IPS-20b (cell line): ENCODE measurements around the gene IL17RE.
"Not testable (repeated sequence)": the region's sequence is repeated elsewhere in the genome, so short reads cannot be mapped to it uniquely, and the experiment has no call there.

Experiments
- H3K27ac ChIP-seq: one replicate; pipeline ENCODE4 v1.5.1; 2013; ENCODE audit warnings: low read length
- H3K27me3 ChIP-seq: 2 replicates; pipeline ENCODE4 v1.6.1; 2013; ENCODE audit warnings: mild to moderate bottlenecking, low read length, inconsistent platforms; ENCODE audit not compliant: insufficient read depth
- H3K36me3 ChIP-seq: 2 replicates; pipeline ENCODE4 v1.6.1; 2013; ENCODE audit warnings: low read depth, mild to moderate bottlenecking, inconsistent platforms, low read length, moderate library complexity; ENCODE audit not compliant: insufficient read depth
- H3K4me1 ChIP-seq: 2 replicates; pipeline ENCODE4 v1.6.1; 2013; ENCODE audit warnings: mild to moderate bottlenecking, control low read depth, inconsistent platforms, low read length, moderate library complexity; ENCODE audit not compliant: insufficient read depth
- H3K4me3 ChIP-seq: 2 replicates; pipeline ENCODE4 v1.5.1; 2013; ENCODE audit warnings: mild to moderate bottlenecking, low read length, inconsistent platforms
- H3K9ac ChIP-seq: 2 replicates; pipeline ENCODE4 v1.6.1; 2013; ENCODE audit warnings: low read depth, mild to moderate bottlenecking, inconsistent platforms, low read length, moderate library complexity
- H3K9me3 ChIP-seq: 2 replicates; pipeline ENCODE4 v1.6.1; 2013; ENCODE audit warnings: mild to moderate bottlenecking, low read depth, low read length, inconsistent platforms; ENCODE audit not compliant: insufficient read depth

The IL17RE gene

DNA sequence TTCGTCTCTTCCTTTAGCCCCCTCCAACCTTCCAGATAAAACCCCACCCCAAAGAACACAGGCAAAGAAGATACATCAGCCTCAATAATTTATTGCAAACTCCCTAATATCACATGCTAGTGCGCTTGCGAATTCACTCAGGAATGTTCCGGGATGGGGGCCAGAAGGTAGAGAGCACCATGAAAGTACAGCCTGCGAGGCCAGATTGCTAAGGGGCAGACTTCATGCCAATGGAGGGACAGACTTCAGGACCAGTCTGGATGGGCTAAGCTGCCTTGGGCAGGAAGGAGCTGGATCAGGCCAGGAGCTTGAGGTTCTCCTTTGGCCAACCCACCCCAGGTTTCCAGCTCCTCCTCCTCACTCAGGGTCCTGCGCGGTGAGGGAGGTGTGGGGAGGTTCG is 36.0 kb upstream of the IL17RE start:
- Histone ChIP-seq H3K4me3 (no peak overlapping the region), H3K4me1 (no peaks in the 10 kb centered on the region; the same call in 1 of the 2 replicates), H3K27ac (no peak overlapping the region), H3K36me3 (no peaks in the 10 kb centered on the region), H3K9me3 (no peaks in the 10 kb centered on the region), H3K27me3 (peaks cover 16% of the 10 kb centered on the region), H3K9ac (no peak overlapping the region)

DNA sequence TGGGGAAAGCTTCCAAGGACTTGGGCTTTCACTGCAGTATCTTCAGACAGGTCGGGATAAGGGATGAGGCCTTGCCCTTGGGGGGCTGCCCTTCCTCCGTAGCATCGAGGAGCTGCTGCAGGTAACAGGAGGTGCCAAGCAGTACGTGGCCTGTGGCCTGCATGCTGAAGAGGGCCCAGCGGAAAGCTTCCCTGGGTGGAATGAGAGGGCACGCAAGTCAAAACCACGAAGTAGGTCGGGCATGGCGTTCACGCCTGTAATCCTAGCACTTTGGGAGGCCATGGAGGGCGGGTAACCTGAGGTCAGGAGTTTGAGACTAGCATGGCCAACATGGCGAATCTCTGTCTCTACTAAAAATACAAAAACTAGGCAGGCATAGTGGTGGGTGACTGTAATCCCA is 35.5 kb upstream of the IL17RE start:
- Histone ChIP-seq H3K27ac (no peak overlapping the region), H3K4me3 (no peak overlapping the region), H3K4me1 (no peaks in the 10 kb centered on the region), H3K27me3 (peaks cover 11% of the 10 kb centered on the region), H3K9ac (no peak overlapping the region), H3K9me3 (no peaks in the 10 kb centered on the region), H3K36me3 (no peaks in the 10 kb centered on the region)

DNA sequence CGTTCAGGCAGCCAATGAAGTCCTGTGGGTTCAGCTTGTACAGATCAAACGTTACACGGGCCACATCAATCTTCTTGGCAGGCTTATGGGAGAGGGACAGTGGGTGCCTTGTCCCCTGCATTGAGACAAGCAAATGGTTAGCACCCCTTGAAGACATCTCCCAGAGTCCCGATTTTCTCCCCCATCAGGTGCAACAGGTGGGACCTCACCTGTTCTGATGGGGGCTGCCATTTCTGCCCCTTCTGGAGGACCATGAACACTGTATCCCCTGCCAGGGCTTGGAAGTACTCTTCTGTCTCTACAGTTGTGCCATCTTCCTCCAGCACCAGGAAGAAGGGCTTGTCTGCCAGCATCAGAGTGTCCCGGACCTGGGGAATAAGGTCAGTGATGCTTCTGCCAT is 32.7 kb upstream of the IL17RE start:
- Histone ChIP-seq H3K27ac (no peak overlapping the region), H3K27me3 (no peaks in the 10 kb centered on the region)

DNA sequence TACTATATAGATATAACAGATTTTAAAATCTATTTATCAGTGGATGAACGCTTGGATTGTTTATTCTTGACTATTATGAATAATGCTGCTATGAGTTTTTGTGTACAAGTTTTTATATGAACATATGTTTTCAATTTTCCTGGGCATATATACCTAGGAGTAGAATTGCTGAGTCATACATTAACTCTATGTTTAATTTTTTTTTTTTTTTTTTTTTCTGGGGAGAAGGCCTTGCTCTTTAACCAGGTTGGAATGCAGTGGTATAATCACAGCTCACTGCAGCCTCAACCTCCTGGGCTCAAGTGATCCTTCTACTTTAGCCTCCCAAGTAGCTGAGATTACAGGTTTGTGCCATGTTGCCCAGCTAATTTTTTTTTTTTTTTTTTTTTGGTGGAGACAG is 31.7 kb upstream of the IL17RE start:
- no peak overlapping the region for H3K27ac ChIP-seq
- no peak overlapping the region for H3K9ac ChIP-seq
- H3K9me3 ChIP-seq: no peaks in the 10 kb centered on the region
- no peak overlapping the region for H3K4me3 ChIP-seq
- H3K27me3 ChIP-seq: no peaks in the 10 kb centered on the region
- H3K4me1 ChIP-seq: no peaks in the 10 kb centered on the region
- no peaks in the 10 kb centered on the region for H3K36me3 ChIP-seq

More for the DNA sequence above, 32.7 kb upstream of the IL17RE start:
- H3K4me3 ChIP-seq: no peak overlapping the region
- H3K4me1 ChIP-seq: no peaks in the 10 kb centered on the region
- H3K9me3 ChIP-seq: no peaks in the 10 kb centered on the region
- no peaks in the 10 kb centered on the region for H3K36me3 ChIP-seq
- no peak overlapping the region for H3K9ac ChIP-seq

DNA sequence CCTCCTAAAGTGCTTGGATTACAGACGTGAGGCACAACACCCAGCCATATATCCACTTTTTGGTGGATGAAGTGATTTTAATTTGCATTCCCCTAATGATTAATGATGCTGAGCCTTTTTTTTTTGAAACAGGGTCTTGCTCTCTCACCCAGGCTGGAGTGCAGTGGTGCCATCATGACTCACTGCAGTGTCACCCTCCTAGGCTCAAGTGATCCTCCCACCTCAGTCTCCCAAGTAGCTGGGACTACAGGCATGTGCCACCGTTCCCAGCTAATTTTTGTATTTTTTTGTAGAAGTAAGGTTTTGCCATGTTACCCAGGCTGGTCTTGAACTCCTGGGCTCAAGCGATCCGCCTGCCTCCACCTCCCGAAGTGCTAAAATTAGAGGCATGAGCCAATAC is 30.6 kb upstream of the IL17RE start:
- H3K4me1 ChIP-seq, H3K9ac ChIP-seq, H3K27ac ChIP-seq, H3K36me3 ChIP-seq, H3K27me3 ChIP-seq, H3K4me3 ChIP-seq, H3K9me3 ChIP-seq: not testable (repeated sequence)

DNA sequence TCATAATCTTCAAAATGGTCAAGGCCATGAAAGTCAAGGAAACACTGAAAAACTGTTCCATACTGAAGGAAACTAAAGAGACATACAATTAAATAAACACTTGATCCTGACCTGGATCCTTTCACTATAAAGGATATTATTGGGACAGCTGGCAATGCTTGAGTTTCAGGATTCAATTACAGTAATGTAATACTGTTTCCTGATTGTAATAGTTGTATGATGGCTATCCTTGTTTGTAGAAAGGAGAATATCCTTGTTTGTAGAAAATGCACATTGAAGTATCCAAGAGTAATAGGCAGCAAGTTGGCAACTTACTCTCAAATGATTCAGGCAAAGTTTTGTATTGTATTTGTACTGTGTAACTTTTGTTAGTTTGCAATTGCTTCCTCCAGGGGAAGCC is 27.2 kb upstream of the IL17RE start:
- H3K27ac ChIP-seq: no peak overlapping the region
- H3K4me1 ChIP-seq: no peaks in the 10 kb centered on the region
- no peak overlapping the region for H3K9ac ChIP-seq

DNA sequence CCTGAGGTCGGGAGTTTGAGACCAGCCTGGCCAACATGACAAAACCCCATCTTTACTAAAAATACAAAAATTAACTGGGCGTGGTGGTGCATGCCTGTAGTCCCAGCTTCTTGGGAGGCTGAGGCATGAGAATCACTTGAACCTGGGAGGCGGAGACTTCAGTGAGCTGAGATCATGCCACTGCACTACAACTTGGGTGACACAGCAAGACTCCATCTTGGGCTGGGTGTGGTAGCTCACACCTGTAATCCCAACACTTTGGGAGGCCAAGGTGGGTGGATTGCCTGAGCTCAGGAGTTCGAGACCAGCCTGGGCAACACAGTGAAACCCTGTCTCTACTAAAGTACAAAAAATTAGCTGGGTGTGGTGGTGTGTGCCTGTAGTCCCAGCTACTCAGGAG is 26.4 kb upstream of the IL17RE start:
- H3K9me3 ChIP-seq, H3K4me1 ChIP-seq, H3K27ac ChIP-seq, H3K9ac ChIP-seq, H3K27me3 ChIP-seq, H3K36me3 ChIP-seq, H3K4me3 ChIP-seq: not testable (repeated sequence)

More for the DNA sequence above, 27.2 kb upstream of the IL17RE start:
- H3K9me3 ChIP-seq: no peaks in the 10 kb centered on the region
- no peaks in the 10 kb centered on the region for H3K36me3 ChIP-seq
- no peaks in the 10 kb centered on the region for H3K27me3 ChIP-seq
- H3K4me3 ChIP-seq: no peak overlapping the region

DNA sequence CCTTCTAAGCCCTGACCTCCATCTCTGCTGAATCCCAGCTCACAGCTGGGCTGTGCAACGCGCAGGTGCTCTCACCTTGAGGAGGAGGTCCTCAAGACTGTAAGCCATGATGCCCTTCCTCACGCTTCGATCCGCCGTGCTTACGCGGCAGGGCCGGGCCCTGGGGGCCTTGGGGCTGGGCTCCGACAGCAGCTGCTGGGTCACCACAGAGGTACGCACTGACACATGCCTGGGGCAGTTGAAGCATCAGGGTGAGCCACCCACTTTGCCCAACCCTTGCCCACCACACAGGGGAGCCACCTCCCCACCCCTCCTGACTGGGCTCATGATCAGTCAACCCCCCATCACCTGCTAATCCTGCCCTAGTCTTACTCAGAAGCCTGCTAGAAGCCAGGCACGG is 25.7 kb upstream of the IL17RE start:
- no peak overlapping the region for H3K27ac ChIP-seq
- no peak overlapping the region for H3K4me3 ChIP-seq
- H3K9ac ChIP-seq: no peak overlapping the region
- no peaks in the 10 kb centered on the region for H3K36me3 ChIP-seq
- H3K27me3 ChIP-seq: no peaks in the 10 kb centered on the region
- H3K4me1 ChIP-seq: no peaks in the 10 kb centered on the region
- H3K9me3 ChIP-seq: no peaks in the 10 kb centered on the region

DNA sequence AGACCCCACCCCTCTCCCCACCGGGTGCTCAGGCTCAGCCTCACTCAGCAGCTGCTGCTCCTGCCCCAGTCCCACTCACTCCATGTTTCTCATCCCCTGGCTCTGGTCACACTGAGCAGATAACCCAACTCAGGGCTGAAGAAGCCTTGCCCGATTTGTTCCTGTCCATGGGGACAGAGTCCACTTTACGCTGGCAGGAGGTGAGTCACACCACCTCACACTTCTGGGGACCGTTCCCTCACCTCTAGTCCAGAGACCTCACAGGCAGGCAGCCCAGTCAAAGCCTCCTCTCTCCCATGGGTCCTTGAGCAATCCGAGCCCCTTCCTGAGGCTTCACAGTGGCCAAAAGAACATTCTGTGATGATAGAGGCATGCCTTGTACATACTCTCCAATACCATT is 23.9 kb upstream of the IL17RE start:
- H3K27ac ChIP-seq: no peak overlapping the region
- H3K27me3 ChIP-seq: no peaks in the 10 kb centered on the region
- H3K36me3 ChIP-seq: no peaks in the 10 kb centered on the region
- no peak overlapping the region for H3K4me3 ChIP-seq
- H3K4me1 ChIP-seq: no peaks in the 10 kb centered on the region; the same call in 1 of the 2 replicates
- H3K9me3 ChIP-seq: no peaks in the 10 kb centered on the region
- H3K9ac ChIP-seq: no peak overlapping the region

DNA sequence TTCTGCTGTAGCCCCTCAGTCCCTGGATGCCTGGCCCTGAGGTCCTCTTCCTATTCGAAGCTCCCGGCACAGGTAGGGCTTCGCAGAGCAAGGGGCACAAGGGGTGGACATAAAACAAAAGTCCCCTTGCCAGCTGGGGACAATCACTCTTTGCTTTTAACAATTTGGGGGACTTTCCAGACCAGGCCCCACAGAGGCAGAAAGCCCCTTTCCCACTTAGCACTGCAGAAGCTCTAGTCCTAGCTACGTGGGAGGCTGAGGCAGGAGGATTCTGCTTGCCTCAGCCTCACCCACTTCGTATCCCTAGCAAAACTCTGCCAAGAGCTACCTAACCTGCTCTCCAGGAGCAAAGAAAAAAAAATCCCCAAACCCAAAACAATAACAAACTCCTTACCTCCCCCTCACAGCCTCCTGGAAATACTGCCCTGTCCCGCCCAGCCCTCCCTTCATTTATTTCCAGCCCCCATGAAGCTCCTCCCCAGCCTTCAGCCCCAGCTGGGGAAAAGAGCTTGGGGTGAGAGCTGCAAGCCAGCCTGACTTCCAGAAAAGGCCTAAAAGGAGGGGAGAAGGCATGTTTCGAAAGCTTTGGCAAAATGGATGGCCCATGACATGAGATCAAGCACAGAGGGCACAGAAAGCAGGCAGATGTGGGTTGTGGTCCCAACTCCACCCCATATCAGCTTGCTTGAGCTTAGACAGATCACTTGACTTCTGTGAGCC is 22.7 kb upstream of the IL17RE start, which contains the start of gene CIDEC:
Gene CIDEC (minus strand): TSS at position 424 of the 720 bp plus-strand sequence. CDS start 1,767 bp downstream, outside the sequence.
- peaks cover 2% of the 10 kb centered on the region; the same call in 1 of the 2 replicates for H3K4me1 ChIP-seq
- H3K4me3 ChIP-seq: no peak within 1 kb of the TSS
- H3K9ac ChIP-seq: no peak within 1 kb of the TSS
- H3K36me3 ChIP-seq: no peaks in the 10 kb centered on the region
- H3K9me3 ChIP-seq: no peaks in the 10 kb centered on the region
- H3K27me3 ChIP-seq: no peaks in the 10 kb centered on the region
- no peak within 1 kb of the TSS for H3K27ac ChIP-seq

DNA sequence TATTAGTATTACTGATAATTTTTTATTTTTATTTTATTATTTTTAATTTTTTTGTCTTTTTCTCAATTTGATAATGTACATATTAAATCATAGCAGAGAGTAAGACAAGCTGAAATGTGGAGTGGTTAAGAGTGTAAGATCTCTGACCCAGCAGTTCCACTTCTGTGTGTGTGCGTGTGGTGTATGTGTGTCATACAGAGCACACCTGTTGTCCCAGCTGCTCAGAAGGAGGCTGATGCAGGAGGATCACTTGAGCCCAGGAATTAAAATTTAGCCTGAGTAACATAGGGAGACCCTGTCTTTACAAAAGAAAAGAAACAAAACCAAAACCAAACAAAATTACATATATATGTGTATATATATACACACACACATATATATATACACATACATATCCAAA is 21.2 kb upstream of the IL17RE start:
- no peak overlapping the region for H3K9ac ChIP-seq
- H3K27ac ChIP-seq: no peak overlapping the region
- H3K36me3 ChIP-seq: no peaks in the 10 kb centered on the region
- H3K4me3 ChIP-seq: no peak overlapping the region
- H3K9me3 ChIP-seq: no peaks in the 10 kb centered on the region
- H3K27me3 ChIP-seq: no peaks in the 10 kb centered on the region
- H3K4me1 ChIP-seq: peaks cover 2% of the 10 kb centered on the region; the same call in 1 of the 2 replicates

DNA sequence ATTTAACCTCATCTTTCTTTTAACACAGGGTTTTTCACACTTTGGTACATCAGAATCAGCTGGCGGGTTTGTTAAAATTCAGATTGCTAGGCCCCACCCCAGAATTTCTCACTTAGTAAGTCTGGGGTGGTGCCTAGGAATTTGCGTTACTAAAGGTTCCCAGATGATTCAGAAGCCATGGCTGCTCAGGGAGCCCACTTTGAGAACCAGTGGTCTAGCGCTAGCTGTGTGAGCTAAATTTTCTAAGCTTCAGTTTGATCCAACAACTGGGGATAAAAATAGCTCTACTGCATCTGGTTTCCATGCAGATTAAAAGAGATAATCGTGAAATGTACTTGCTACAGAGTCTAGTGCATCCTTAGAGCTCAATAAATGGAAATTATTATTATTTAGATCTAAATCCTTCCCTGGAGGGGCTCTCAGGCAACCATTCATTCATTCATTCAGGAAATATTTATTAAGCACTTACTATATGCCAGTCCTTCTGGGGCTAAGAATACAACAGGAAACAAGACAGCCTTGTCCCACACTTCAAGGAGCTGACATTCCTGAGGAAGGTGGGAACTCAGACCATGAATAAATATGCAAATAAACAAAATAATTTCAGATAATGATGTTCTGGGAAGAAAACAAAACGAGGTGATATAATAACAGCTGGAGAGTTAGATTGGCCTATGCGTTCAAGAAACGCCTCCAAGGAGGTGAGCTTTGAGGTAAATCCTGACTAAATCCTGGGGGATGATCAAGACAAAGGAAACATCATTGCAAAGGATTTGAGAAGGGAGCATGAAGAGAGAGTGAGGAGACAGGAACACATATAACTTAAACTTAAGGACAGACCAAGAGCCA is 18.7 kb upstream of the IL17RE start:
- no peak overlapping the region for H3K4me3 ChIP-seq
- H3K27me3 ChIP-seq: no peaks in the 10 kb centered on the region
- no peaks in the 10 kb centered on the region for H3K36me3 ChIP-seq
- H3K27ac ChIP-seq: no peak overlapping the region
- no peaks in the 10 kb centered on the region for H3K9me3 ChIP-seq
- peaks cover 2% of the 10 kb centered on the region; the same call in 1 of the 2 replicates for H3K4me1 ChIP-seq
- H3K9ac ChIP-seq: no peak overlapping the region
